Naive thymus-derived CD4-positive, alpha-beta T cell (primary cell): ENCODE results near the gene HSFX2. TPM values are rescaled to one million over a fixed set of nuclear protein-coding genes. Genes with fewer than 3 reads are reported as not detected.
"Not testable (repeated sequence)": the region's sequence is repeated elsewhere in the genome, so short reads cannot be mapped to it uniquely, and the experiment has no call there.

Experiments used
- ATAC-seq: fragments of 150-1000 bp; cut with Tn5 transposase; 2 replicates; pipeline ENCODE4 v1.10.0; 2021; ENCODE audit warnings: mild to moderate bottlenecking, moderate library complexity
- CTCF ChIA-PET: fragments of 350-600 bp; sonication (Branson Sonifier 250); formaldehyde crosslinking; loops from one replicate; lab custom pipeline; 2021; ENCODE audit warnings: antibody characterized with exemption; lab: Charles Lee
- POLR2A ChIA-PET: fragments of 350-600 bp; sonication (Branson Sonifier 250); formaldehyde crosslinking; loops from one replicate; lab custom pipeline; 2021; ENCODE audit warnings: antibody characterized with exemption, inconsistent platforms; lab: Charles Lee
- DNase-seq, 9 donors: peaks; one replicate each; pipeline versions ENCODE4 v3.0.0 to v3.0.0-alpha.2; 2020 to 2022; ENCODE audit warnings: mixed read lengths in 1 of 9
- H3K27ac ChIP-seq: one replicate; pipeline ENCODE4 v1.7.0; 2013; ENCODE audit warnings: mild to moderate bottlenecking, low read depth, low read length, moderate library complexity
- H3K27me3 ChIP-seq, 2 donors: one replicate each; pipeline ENCODE4 v1.7.0; 2013; ENCODE audit warnings: low read length in 2 of 2, mild to moderate bottlenecking in 2 of 2, moderate library complexity in 2 of 2; ENCODE audit not compliant: control insufficient read depth in 2 of 2, insufficient read depth in 2 of 2
- H3K36me3 ChIP-seq, 3 experiments: 1 replicate in 2 of 3; 2 replicates in 1 of 3; pipeline ENCODE4 v1.7.0; 2013; ENCODE audit warnings: low read length in 3 of 3, mild to moderate bottlenecking in 3 of 3, moderate library complexity in 1 of 3; ENCODE audit not compliant: insufficient read depth in 3 of 3, control insufficient read depth in 2 of 3
- H3K4me1 ChIP-seq, 2 donors: one replicate each; pipeline ENCODE4 v1.7.0; 2013; ENCODE audit warnings: low read length in 2 of 2, mild to moderate bottlenecking in 2 of 2, moderate library complexity in 1 of 2; ENCODE audit not compliant: control insufficient read depth in 2 of 2, insufficient read depth in 2 of 2
- H3K4me3 ChIP-seq: 2 replicates; pipeline ENCODE4 v1.7.0; 2013; ENCODE audit warnings: mild to moderate bottlenecking, low read length
- H3K9me3 ChIP-seq, 3 experiments: 1 replicate in 2 of 3; 2 replicates in 1 of 3; pipeline ENCODE4 v1.7.0; 2013; ENCODE audit warnings: low read length in 3 of 3; ENCODE audit not compliant: control insufficient read depth in 2 of 3
- H3K27ac Mint-ChIP-seq, 9 donors: one replicate each; pipeline ENCODE4 v1.8.0; 2020 to 2022; ENCODE audit warnings: mixed read lengths in 9 of 9, mild to moderate bottlenecking in 8 of 9, moderate library complexity in 5 of 9, inconsistent platforms in 2 of 9
- H3K27me3 Mint-ChIP-seq, 5 donors: one replicate each; pipeline ENCODE4 v1.8.0; 2021 to 2022; ENCODE audit warnings: mixed read lengths in 5 of 5, mild to moderate bottlenecking in 1 of 5
- H3K36me3 Mint-ChIP-seq, 5 donors: one replicate each; pipeline ENCODE4 v1.8.0; 2020 to 2022; ENCODE audit warnings: mixed read lengths in 5 of 5, mild to moderate bottlenecking in 3 of 5, inconsistent platforms in 1 of 5
- H3K4me1 Mint-ChIP-seq, 7 donors: one replicate each; pipeline ENCODE4 v1.8.0; 2020 to 2022; ENCODE audit warnings: mixed read lengths in 7 of 7, mild to moderate bottlenecking in 3 of 7, inconsistent platforms in 1 of 7
- H3K4me3 Mint-ChIP-seq, 10 donors: one replicate each; pipeline ENCODE4 v1.8.0; 2020 to 2022; ENCODE audit warnings: mild to moderate bottlenecking in 10 of 10, mixed read lengths in 10 of 10, moderate library complexity in 6 of 10, inconsistent platforms in 2 of 10
- H3K9me3 Mint-ChIP-seq, 11 donors: one replicate each; pipeline ENCODE4 v1.8.0; 2020 to 2022; ENCODE audit warnings: mixed read lengths in 11 of 11, mild to moderate bottlenecking in 4 of 11, inconsistent platforms in 1 of 11, moderate library complexity in 1 of 11
- intact Hi-C, 2 donors: fragments of 100-400 bp; cut with micrococcal nuclease; formaldehyde crosslinking; loops; one replicate each; pipeline ENCODE4 v1.15.1; 2023
- polyA plus RNA-seq, 2 donors: library from polyadenylated mRNA; unstranded; fragments of 300-500 nt; fragmentation: Illumina TruSeq; gene quantifications; one replicate each; pipeline ENCODE4 v1.2.3, GENCODE V29; 2021
- total RNA-seq, 6 experiments: library from RNA in 5 of 6; stranded (reverse) in 5 of 6; gene quantifications; 1 replicate in 5 of 6; 2 replicates in 1 of 6; pipeline ENCODE4 v1.2.3 and lab custom pipeline; 2021 to 2026

Gene HSFX2
- total and polyA plus RNA-seq, 7 experiments from 2014 or later: 0.82 TPM; not detected in 6

- CTCF ChIA-PET, H3K36me3 ChIP-seq, POLR2A ChIA-PET, H3K27me3 ChIP-seq, H3K27me3 Mint-ChIP-seq, ATAC-seq, H3K4me1 ChIP-seq, H3K4me3 ChIP-seq, H3K4me1 Mint-ChIP-seq, H3K4me3 Mint-ChIP-seq, H3K9me3 Mint-ChIP-seq, H3K9me3 ChIP-seq, DNase-seq, H3K36me3 Mint-ChIP-seq, H3K27ac ChIP-seq: not testable (repeated sequence)
- peak overlapping the region in 1 of 9 donors; percentile 38 for H3K27ac Mint-ChIP-seq
- intact Hi-C loops: loop anchor here in 1 of 2 donors (10.0 kb wide), 5 partner anchors 89 to 1849 kb away; partner anchors contain the start of genes CD99L2, MAMLD1, MTMR1 and TMEM185A
These were observed 49.3 kb downstream of the HSFX2 start for GRCh38 chrX:149545545-149546543.

Other genes starting within 250 kb of the HSFX2 start
- 100 to 1,000 TPM in 4 of 5 experiments, 10 to 100 TPM in 1; 73.1 to 317 (median 133) TPM for gene IDS, start 90.0 kb downstream of the HSFX2 start, total RNA-seq
- 10 to 100 TPM; 75.0 to 86.7 TPM for gene IDS, start 90.0 kb downstream of the HSFX2 start, polyA plus RNA-seq
- 10 to 100 TPM; 22.2 to 68.1 (median 30.2) TPM for gene EOLA1, start 54.3 kb downstream of the HSFX2 start, total RNA-seq
- 10 to 100 TPM; 27.7 to 30.1 TPM for gene EOLA1, start 54.3 kb downstream of the HSFX2 start, polyA plus RNA-seq
- gene HSFX3, start 45.4 kb downstream of the HSFX2 start, total RNA-seq: not detected
- not detected for gene HSFX3, start 45.4 kb downstream of the HSFX2 start, polyA plus RNA-seq
- gene MAGEA9B, start 7.9 kb downstream of the HSFX2 start, total RNA-seq: not detected
- not detected for gene MAGEA9B, start 7.9 kb downstream of the HSFX2 start, polyA plus RNA-seq
- gene TMEM185A, start 36.5 kb upstream of the HSFX2 start, total RNA-seq: 10 to 100 TPM; 11.9 to 23.4 (median 19.9) TPM
- gene TMEM185A, start 36.5 kb upstream of the HSFX2 start, polyA plus RNA-seq: 10 to 100 TPM; 16.7 to 23.8 TPM
- gene MAGEA11, start 116.7 kb upstream of the HSFX2 start, total RNA-seq: not detected
- gene MAGEA11, start 116.7 kb upstream of the HSFX2 start, polyA plus RNA-seq: not detected
- 1 to 10 TPM in 3 of 5 experiments, under 1 TPM in 2; 0.47 to 2.8 (median 1.2) TPM for gene HSFX1, start 178.8 kb upstream of the HSFX2 start, total RNA-seq
- gene HSFX1, start 178.8 kb upstream of the HSFX2 start, polyA plus RNA-seq: under 1 TPM in 1 of 2 donors, not detected in 1; 0.52 TPM
- gene MAGEA9, start 186.6 kb upstream of the HSFX2 start, total RNA-seq: not detected
- not detected for gene MAGEA9, start 186.6 kb upstream of the HSFX2 start, polyA plus RNA-seq